NB4 (cell line): ENCODE measurements around the gene CDCA7L.

Experiments
- CTCF ChIP-seq: IDR thresholded peaks from one replicate; pipeline ENCODE4 v1.5.1; 2012; ENCODE audit warnings: low read depth, low read length
- MYC ChIP-seq: IDR thresholded peaks from 2 replicates; pipeline ENCODE4 v1.6.1; 2011; ENCODE audit warnings: low read depth, low read length

DNA sequence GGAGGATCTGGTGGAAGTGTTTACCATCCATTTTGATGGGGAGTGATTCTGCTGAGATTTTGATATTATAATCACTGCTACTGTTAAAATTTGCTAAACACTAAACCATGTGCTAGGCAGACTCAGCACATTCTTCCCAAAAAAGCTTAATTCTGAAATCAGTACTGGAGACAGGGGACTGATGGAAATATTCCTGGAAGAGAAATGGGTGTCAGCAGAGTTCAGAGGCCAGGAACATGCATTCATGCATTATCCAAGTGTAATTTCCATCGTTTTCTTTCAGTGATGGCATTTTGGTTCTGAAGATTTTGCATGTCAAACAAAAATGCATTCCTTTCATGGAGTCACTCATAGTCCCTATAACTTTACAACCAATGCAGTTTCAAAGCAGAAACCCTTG, 79.0 kb downstream of the CDCA7L start:
- no peak for TF ChIP-seq CTCF
- TF ChIP-seq MYC, result no peak
